ENCODE data around the gene ATG16L1.

The ATG16L1 gene

GRCh38 chr2:233251306-233252116, at the start of gene ATG16L1:
ATG16L1 (plus strand) TSS chr2:233251673; CDS start chr2:233251828, 155 bp downstream.
- DNase-seq (ENCODE audit: extremely low spot score), result peak; percentile 99
- CTCF ChIA-PET, result interaction anchor here (0.6 to 4.8 kb wide), 33 partner anchors 8 to 646 kb away, joined by 3 to 22 read pairs (median 4); partner anchors contain the start of gene INPP5D
- POLR2A ChIA-PET, result interaction anchor here (0.6 to 1.3 kb wide), 2 partner anchors 10 to 134 kb away, joined by 3 to 4 read pairs; no protein-coding TSS in a partner anchor
- TF ChIP-seq CTCF (IDR thresholded peaks at IDR 0.05; ENCODE audit: control extremely low read depth, extremely low read depth, low read depth, missing control alignments), result peak; percentile 99

- POLR2A ChIA-PET, result no interaction called here
- no peak for TF ChIP-seq CTCF (IDR thresholded peaks at IDR 0.05; ENCODE audit: control extremely low read depth, extremely low read depth, low read depth, missing control alignments)
- DNase-seq (ENCODE audit: extremely low spot score), result no peak
- CTCF ChIA-PET, result interaction anchor here (0.8 to 1.7 kb wide), 4 partner anchors 16 to 142 kb away, joined by 3 to 5 read pairs (median 3); partner anchors contain the start of gene INPP5D
Observed at GRCh38 chr2:233202531-233202944, 48.9 kb upstream of the ATG16L1 start.

GRCh38 chr2:233203060-233203459, 48.4 kb upstream of the ATG16L1 start:
- ChIA-PET POLR2A (no interaction called here), CTCF (interaction anchor here (0.8 to 1.7 kb wide), 4 partner anchors 16 to 142 kb away, joined by 3 to 5 read pairs (median 3); partner anchors contain the start of gene INPP5D)
- no peak for DNase-seq (ENCODE audit: extremely low spot score)
- no peak for TF ChIP-seq CTCF (IDR thresholded peaks at IDR 0.05; ENCODE audit: control extremely low read depth, extremely low read depth, low read depth, missing control alignments)

- DNase-seq (ENCODE audit: extremely low spot score), result no peak
- ChIA-PET CTCF (no interaction called here), POLR2A (interaction anchor here (0.6 kb wide), 1 partner anchor 31 kb away, joined by 3 read pairs; no protein-coding TSS in a partner anchor)
- TF ChIP-seq CTCF (IDR thresholded peaks at IDR 0.05; ENCODE audit: control extremely low read depth, extremely low read depth, low read depth, missing control alignments), result no peak
Observed at GRCh38 chr2:233204286-233204936, 47.1 kb upstream of the ATG16L1 start.

GRCh38 chr2:233208382-233209116, 42.9 kb upstream of the ATG16L1 start:
- ChIA-PET CTCF (interaction anchor here (0.6 to 1.4 kb wide), 3 partner anchors 10 to 24 kb away, joined by 3 to 4 read pairs (median 3); no protein-coding TSS in a partner anchor), POLR2A (no interaction called here)
- DNase-seq (ENCODE audit: extremely low spot score), result no peak
- TF ChIP-seq CTCF (IDR thresholded peaks at IDR 0.05; ENCODE audit: control extremely low read depth, extremely low read depth, low read depth, missing control alignments), result no peak

- POLR2A ChIA-PET, result no interaction called here
- TF ChIP-seq CTCF (IDR thresholded peaks at IDR 0.05; ENCODE audit: control extremely low read depth, extremely low read depth, low read depth, missing control alignments), result no peak
- CTCF ChIA-PET, result interaction anchor here (0.6 to 1.4 kb wide), 2 partner anchors 9 to 17 kb away, joined by 3 to 4 read pairs; no protein-coding TSS in a partner anchor
- DNase-seq (ENCODE audit: extremely low spot score), result no peak
Observed at GRCh38 chr2:233209117-233209532, 42.3 kb upstream of the ATG16L1 start.
